HepG2 (cell line): ENCODE results near the gene SYNGR2. TPM values are rescaled to one million over a fixed set of nuclear protein-coding genes. Genes with fewer than 3 reads are reported as not detected.
A peak's percentile ranks its signal among the peaks of the same experiment; 100 is the strongest.

Source experiments
- AHR ChIP-seq: IDR thresholded peaks from 2 replicates; pipeline ENCODE4 v1.6.1; 2018; ENCODE audit warnings: missing genetic modification reagents, missing compliant biosample characterization
- ETV5 ChIP-seq: IDR thresholded peaks from 2 replicates; pipeline ENCODE4 v1.6.1; 2018; ENCODE audit warnings: missing biosample characterization, missing genetic modification reagents, inconsistent platforms, borderline replicate concordance
- HNF4A ChIP-seq: sonication (generic); formaldehyde crosslinking; IDR thresholded peaks from 2 replicates; pipeline ENCODE4 v1.4.0; 2020; ENCODE audit warnings: missing genetic modification reagents
- HNRNPH1 ChIP-seq: fragments of 200-400 bp; formaldehyde crosslinking; optimal IDR thresholded peaks from 2 replicates; pipeline ENCODE3; 2017; ENCODE audit warnings: mild to moderate bottlenecking, low read depth, low read length
- HOXA3 ChIP-seq: sonication (generic); formaldehyde crosslinking; IDR thresholded peaks from 2 replicates; pipeline ENCODE4 v1.5.0; 2020; ENCODE audit warnings: missing genetic modification reagents
- NPAS2 ChIP-seq: sonication (generic); formaldehyde crosslinking; IDR thresholded peaks from 2 replicates; pipeline ENCODE4 v1.8.0; 2022; ENCODE audit warnings: mild to moderate bottlenecking, missing genetic modification reagents, borderline replicate concordance
- PATZ1 ChIP-seq: sonication (generic); formaldehyde crosslinking; IDR thresholded peaks from 2 replicates; pipeline ENCODE4 v1.4.0; 2020; ENCODE audit warnings: missing genetic modification reagents
- RBAK ChIP-seq: sonication (generic); formaldehyde crosslinking; IDR thresholded peaks from 2 replicates; pipeline ENCODE4 v1.5.1; 2020; ENCODE audit warnings: mild to moderate bottlenecking, missing genetic modification reagents
- SETDB1 ChIP-seq: sonication (generic); formaldehyde crosslinking; IDR thresholded peaks from 2 replicates; pipeline ENCODE4 v1.5.1; 2020; ENCODE audit warnings: missing genetic modification reagents, mild to moderate bottlenecking, borderline replicate concordance
- SNAPC2 ChIP-seq: sonication (generic); formaldehyde crosslinking; IDR thresholded peaks from 2 replicates; pipeline ENCODE4 v1.8.1; 2022; ENCODE audit warnings: mild to moderate bottlenecking, missing genetic modification reagents
- ZBTB38 ChIP-seq: sonication (generic); formaldehyde crosslinking; IDR thresholded peaks from 2 replicates; pipeline ENCODE4 v1.5.1; 2020; ENCODE audit warnings: mild to moderate bottlenecking, missing genetic modification reagents
- ZBTB44 ChIP-seq: sonication (generic); formaldehyde crosslinking; IDR thresholded peaks from 2 replicates; pipeline ENCODE4 v1.4.0; 2020; ENCODE audit warnings: missing genetic modification reagents
- ZBTB46 ChIP-seq: sonication (generic); formaldehyde crosslinking; IDR thresholded peaks from 2 replicates; pipeline ENCODE4 v1.4.0; 2020; ENCODE audit warnings: mild to moderate bottlenecking, missing genetic modification reagents, borderline replicate concordance
- ZFP62 ChIP-seq: sonication (generic); formaldehyde crosslinking; IDR thresholded peaks from 2 replicates; pipeline ENCODE4 v1.4.0; 2020; ENCODE audit warnings: missing genetic modification reagents
- ZMYM4 ChIP-seq: sonication (generic); formaldehyde crosslinking; IDR thresholded peaks from 2 replicates; pipeline ENCODE4 v1.8.1; 2023; ENCODE audit warnings: mild to moderate bottlenecking, missing genetic modification reagents
- ZNF10 ChIP-seq: sonication (generic); formaldehyde crosslinking; IDR thresholded peaks from 2 replicates; pipeline ENCODE4 v1.4.0; 2020; ENCODE audit warnings: mild to moderate bottlenecking, low read depth, missing genetic modification reagents, borderline replicate concordance
- ZNF225 ChIP-seq: sonication (generic); formaldehyde crosslinking; IDR thresholded peaks from 2 replicates; pipeline ENCODE4 v1.4.0; 2020; ENCODE audit warnings: mild to moderate bottlenecking, missing genetic modification reagents
- ZNF350 ChIP-seq: sonication (generic); formaldehyde crosslinking; IDR thresholded peaks from 2 replicates; pipeline ENCODE4 v1.4.0; 2020; ENCODE audit warnings: mild to moderate bottlenecking, low read depth, missing genetic modification reagents, borderline replicate concordance
- ZNF441 ChIP-seq: sonication (generic); formaldehyde crosslinking; IDR thresholded peaks from 2 replicates; pipeline ENCODE4 v1.7.0; 2021; ENCODE audit warnings: missing genetic modification reagents, borderline replicate concordance
- ZNF513 ChIP-seq: sonication (generic); formaldehyde crosslinking; conservative IDR thresholded peaks from 2 replicates; pipeline ENCODE4 v1.5.0; 2020; ENCODE audit warnings: missing genetic modification reagents
- ZNF569 ChIP-seq: sonication (generic); formaldehyde crosslinking; IDR thresholded peaks from 2 replicates; pipeline ENCODE4 v1.5.0; 2020; ENCODE audit warnings: mild to moderate bottlenecking, missing genetic modification reagents, moderate library complexity, borderline replicate concordance
- ZNF597 ChIP-seq: sonication (generic); formaldehyde crosslinking; IDR thresholded peaks from 2 replicates; pipeline ENCODE4 v1.5.0; 2020; ENCODE audit warnings: missing genetic modification reagents
- polyA plus RNA-seq, 8 experiments: library from polyadenylated mRNA; depleted of rRNA in 3 of 8; stranded (reverse) in 7 of 8; unstranded in 1 of 8; fragments of >200 nt; fragmentation: Illumina TruSeq in 4 of 8; extraction: Trizol in 4 of 8; gene quantifications; 2 replicates each; pipeline versions ENCODE4 v1.2.1 to v1.2.3, GENCODE V29; 2011 to 2016; ENCODE audit warnings: low read depth in 4 of 8, missing spikeins in 1 of 8, mixed read lengths in 1 of 8; ENCODE audit not compliant: insufficient read depth in 1 of 8
- total RNA-seq, 5 experiments: library from RNA; depleted of rRNA; stranded (reverse); fragments of >200 nt; fragmentation: Illumina TruSeq; extraction: Trizol; gene quantifications; 2 replicates each; pipeline ENCODE4 v1.2.3, GENCODE V29; 2016; ENCODE audit warnings: low read depth in 1 of 5

The SYNGR2 gene
- total and polyA plus RNA-seq, 2 of the 13 experiments (the other 11 are each of a cell fraction or from before 2014, with no cell fraction given): 46.7 to 170 TPM

- TF ChIP-seq PATZ1 (CRISPR knock-in tag) (peak; percentile 97), ZNF350 (CRISPR knock-in tag) (peak; percentile 27; the same call in 1 of the 2 replicates), HNRNPH1 (no peak), ZNF597 (no peak), AHR (CRISPR knock-in tag) (no peak; the same call in 1 of the 2 replicates), NPAS2 (no peak), ETV5 (CRISPR knock-in tag) (peak; percentile 100), ZFP62 (CRISPR knock-in tag) (no peak), ZMYM4 (CRISPR knock-in tag) (0 out of 2 replicates have a peak, but pooled peaks have one; percentile 12), HOXA3 (CRISPR knock-in tag) (peak; percentile 86), ZNF513 (CRISPR knock-in tag) (no peak), ZNF225 (peak; percentile 46; the same call in 1 of the 2 replicates), ZBTB46 (CRISPR knock-in tag) (peak; percentile 84; the same call in 1 of the 2 replicates), ZBTB38 (CRISPR knock-in tag) (peak; percentile 33; the same call in 1 of the 2 replicates), SNAPC2 (CRISPR knock-in tag) (peak; percentile 67; the same call in 1 of the 2 replicates), ZBTB44 (CRISPR knock-in tag) (0 out of 2 replicates have a peak, but pooled peaks have one; percentile 56), HNF4A (CRISPR knock-in tag) (peak; percentile 61), ZNF441 (peak; percentile 59; the same call in 1 of the 2 replicates), ZNF10 (CRISPR knock-in tag) (no peak), RBAK (no peak; the same call in 1 of the 2 replicates), SETDB1 (CRISPR knock-in tag) (no peak), ZNF569 (CRISPR knock-in tag) (no peak)
Measured at GRCh38 chr17:78127239-78127887, 41.0 kb upstream of the SYNGR2 start (continued).
